ENCODE data around the gene YIPF3. TPM values are rescaled to one million over a fixed set of nuclear protein-coding genes. Genes with fewer than 3 reads are reported as not detected.

The YIPF3 gene
- total and polyA plus RNA-seq, 10 of the 15 experiments (the other 5 are each of a cell fraction or from before 2014, with no cell fraction given): 20.5 to 88.8 (median 44.7) TPM

- no peak for TF ChIP-seq CTCF (IDR thresholded peaks at IDR 0.05 in 2 of 3, conservative IDR thresholded peaks at IDR 0.05 in 1 of 3; ENCODE audit: control insufficient read depth in 2 of 3, extremely low read depth in 1 of 3, insufficient read depth in 1 of 3, low read depth in 3 of 3, low read length in 3 of 3)
- no peak for TF ChIP-seq MAX (IDR thresholded peaks at IDR 0.05; ENCODE audit: low read depth, low read length)
- no peak for TF ChIP-seq RBBP5 (conservative IDR thresholded peaks at IDR 0.05)
- no peak for TF ChIP-seq SPI1 (IDR thresholded peaks at IDR 0.05; ENCODE audit: borderline replicate concordance, insufficient read depth, low read depth, low read length)
- TF ChIP-seq CEBPZ (IDR thresholded peaks at IDR 0.05; ENCODE audit: low read depth, low read length): no peak
- TF ChIP-seq ZNF217 (IDR thresholded peaks at IDR 0.05): no peak
These were observed 38.7 kb downstream of the YIPF3 start (continued) for GRCh38 chr6:43478008-43478372.

Measured in GM12878 (cell line).